Fibroblast of pulmonary artery (primary cell): Measurements from ENCODE around the gene RABL6.
"Not testable (repeated sequence)": the region's sequence is repeated elsewhere in the genome, so short reads cannot be mapped to it uniquely, and the experiment has no call there.

Experiments
- DNase-seq: peaks from one replicate; pipeline ENCODE4 v3.0.0-alpha.2; 2010; ENCODE audit warnings: low read depth
- H3K4me3 ChIP-seq: replicated peaks from 2 replicates; pipeline ENCODE4 v1.5.1; 2011; ENCODE audit warnings: low read depth, mild to moderate bottlenecking, control low read depth, low read length, moderate library complexity
- TF ChIP-seq, protein P1 (sequence below): IDR thresholded peaks from 2 replicates; pipeline ENCODE4 v1.5.1; 2011; ENCODE audit warnings: mild to moderate bottlenecking, control low read depth, low read length, inconsistent platforms; ENCODE audit errors: missing control alignments

The RABL6 gene

DNA sequence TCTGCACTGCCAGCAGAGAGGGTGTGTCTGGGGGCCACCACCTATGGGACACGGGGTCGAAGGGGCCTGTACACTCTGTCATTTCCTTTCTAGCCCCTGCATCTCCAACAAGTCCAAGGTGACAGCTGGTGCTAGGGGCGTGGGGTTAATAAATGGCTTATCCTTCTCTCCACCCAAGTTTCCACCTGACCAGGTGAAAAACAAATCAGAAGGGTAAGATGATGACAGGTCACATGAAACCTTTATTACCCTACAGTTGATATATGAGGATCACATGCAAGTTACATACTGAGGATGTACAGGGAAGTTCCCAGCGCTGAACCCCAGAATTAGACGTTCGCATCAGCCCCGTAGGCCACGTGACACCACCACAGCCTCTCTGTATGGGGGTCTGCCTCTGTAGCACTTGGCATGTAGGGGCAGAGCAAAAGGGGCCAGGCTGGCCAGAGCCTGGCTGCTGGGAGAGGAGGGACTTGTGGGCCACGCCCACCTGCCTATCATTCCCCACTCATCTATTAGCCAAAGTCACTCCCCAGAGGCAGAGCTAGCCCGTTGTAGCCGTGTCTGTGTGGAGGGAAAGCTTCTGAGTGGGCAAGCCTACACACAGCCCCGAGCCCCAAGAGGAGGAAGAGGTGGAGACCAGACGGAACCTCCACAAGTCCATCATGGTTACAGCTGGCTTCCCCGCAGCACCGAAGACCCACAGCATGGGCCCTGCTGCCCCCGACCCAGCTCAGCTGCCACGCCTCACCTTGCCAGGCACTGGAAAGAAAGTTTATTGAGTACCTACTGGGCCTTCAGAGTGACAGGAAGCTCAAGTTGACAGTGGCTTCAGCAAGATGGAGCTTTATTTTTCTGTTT lies 14.4 kb upstream of the RABL6 start:
- TF ChIP-seq, protein P1, sequence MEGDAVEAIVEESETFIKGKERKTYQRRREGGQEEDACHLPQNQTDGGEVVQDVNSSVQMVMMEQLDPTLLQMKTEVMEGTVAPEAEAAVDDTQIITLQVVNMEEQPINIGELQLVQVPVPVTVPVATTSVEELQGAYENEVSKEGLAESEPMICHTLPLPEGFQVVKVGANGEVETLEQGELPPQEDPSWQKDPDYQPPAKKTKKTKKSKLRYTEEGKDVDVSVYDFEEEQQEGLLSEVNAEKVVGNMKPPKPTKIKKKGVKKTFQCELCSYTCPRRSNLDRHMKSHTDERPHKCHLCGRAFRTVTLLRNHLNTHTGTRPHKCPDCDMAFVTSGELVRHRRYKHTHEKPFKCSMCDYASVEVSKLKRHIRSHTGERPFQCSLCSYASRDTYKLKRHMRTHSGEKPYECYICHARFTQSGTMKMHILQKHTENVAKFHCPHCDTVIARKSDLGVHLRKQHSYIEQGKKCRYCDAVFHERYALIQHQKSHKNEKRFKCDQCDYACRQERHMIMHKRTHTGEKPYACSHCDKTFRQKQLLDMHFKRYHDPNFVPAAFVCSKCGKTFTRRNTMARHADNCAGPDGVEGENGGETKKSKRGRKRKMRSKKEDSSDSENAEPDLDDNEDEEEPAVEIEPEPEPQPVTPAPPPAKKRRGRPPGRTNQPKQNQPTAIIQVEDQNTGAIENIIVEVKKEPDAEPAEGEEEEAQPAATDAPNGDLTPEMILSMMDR = no peak
- DNase-seq = no peak
- no peak overlapping the region for H3K4me3 ChIP-seq

DNA sequence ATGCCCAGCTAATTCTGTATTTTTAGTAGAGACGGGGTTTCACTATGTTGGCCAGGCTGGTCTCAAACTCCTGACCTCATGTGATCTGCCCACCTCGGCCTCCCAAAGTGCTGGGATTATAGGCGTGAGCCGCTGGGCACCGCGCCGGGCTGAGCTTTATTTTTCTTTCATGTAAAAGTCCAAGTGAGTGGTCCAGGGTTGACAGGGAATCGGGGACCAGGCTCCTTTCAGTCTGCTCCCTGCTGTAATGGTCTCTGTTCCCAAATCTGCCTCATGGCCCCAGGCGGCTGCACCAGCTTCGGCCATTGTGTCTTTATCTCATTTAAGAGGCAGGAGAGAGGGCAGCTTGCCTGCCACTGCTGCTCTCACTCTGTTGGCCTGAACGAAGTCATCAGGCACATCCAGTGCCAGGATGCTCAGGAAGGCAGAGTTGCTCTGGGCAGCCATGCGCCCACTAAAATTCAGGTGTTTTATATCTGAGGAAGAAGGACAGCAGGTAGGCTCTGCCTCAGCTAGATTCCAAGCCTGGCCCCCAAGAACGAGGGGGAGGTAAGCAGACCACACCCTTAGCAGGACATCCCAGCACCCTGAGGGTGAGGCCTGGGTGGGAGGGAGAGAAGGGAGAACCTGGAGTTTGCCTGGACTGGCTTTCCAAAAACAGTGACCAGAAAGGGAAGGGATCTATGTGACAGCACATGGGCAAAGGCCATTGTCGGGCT lies 13.3 kb upstream of the RABL6 start:
- TF ChIP-seq, protein P1 = no peak
- no peak for DNase-seq
- no peak overlapping the region for H3K4me3 ChIP-seq

DNA sequence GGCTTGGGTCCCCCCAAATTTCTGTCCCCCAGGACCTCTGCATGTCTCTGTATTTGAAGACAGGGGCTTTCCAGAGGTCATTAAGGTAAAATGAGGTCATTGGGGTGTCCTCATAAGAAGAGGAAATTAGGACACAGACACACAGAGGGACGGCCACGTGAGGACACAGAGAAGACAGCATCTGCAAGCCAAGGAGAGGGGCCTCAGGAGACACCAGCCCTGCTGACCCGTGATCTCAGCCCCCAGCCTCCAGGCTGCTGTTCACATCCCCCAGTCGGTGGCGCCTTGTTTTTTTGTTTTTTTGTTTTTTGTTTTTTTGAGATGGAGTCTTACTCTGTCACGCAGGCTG lies 12.8 kb upstream of the RABL6 start:
- TF ChIP-seq, protein P1 = no peak
- no peak for DNase-seq

DNA sequence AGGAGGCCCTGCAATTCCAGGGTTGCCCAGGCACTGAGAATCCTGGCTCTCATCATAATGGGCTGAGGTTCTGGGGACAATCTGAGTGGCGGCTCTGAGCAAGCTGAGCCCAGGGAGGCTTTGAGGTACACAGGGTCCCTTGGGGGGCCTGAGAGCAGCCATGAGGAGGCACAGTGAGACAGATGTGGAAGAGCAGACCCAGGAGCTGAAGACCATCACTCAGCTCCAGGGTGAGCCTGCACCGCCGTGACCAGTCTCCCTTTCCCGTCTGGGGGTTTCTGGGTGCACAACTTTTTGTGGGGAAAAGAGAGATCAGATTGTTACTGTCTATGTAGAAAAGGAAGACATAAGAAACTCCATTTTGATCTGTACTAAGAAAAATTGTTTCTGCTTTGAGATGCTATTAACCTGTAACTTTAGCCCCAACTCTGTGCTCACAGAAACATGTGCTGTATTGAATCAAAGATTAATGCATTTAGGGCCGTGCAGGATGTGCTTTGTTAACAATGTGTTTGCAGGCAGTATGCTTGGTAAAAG lies 11.4 kb upstream of the RABL6 start, which contains the start of gene CCDC183:
Gene CCDC183, plus strand, starts transcription at position 101 of the 537 bp plus-strand sequence. Its CDS starts 60 bp downstream, at position 161.
- TF ChIP-seq, protein P1 = no peak
- no peak for DNase-seq
- no peak within 1 kb of the TSS for H3K4me3 ChIP-seq

More for the DNA sequence above, 12.8 kb upstream of the RABL6 start:
- H3K4me3 ChIP-seq = no peak overlapping the region

DNA sequence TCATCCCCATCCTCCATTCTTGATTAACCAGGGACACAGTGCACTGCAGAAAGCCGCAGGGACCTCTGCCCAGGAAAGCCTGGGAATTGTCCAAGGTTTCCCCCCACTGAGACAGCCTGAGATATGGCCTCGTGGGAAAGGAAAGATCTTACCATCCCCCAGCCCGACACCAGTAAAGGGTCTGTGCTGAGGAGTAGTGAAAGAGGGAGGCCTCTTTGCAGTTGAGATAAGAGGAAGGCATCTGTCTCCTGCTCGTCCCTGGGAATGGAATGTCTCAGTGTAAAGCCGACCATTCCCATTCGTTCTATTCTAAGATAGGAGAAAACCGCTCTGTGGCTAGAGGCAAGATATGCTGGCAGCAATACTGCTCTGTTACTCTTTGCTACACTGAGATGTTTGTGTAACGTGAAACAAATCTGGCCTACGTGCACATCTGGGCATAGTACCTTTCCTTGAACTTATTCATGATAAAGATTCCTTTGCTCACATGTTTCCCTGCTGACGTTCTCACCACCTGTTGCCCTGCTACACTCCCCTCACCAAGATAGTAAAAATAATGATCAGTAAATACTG lies 10.9 kb upstream of the RABL6 start:
- not testable (repeated sequence) for H3K4me3 ChIP-seq
- peak; percentile 76 for DNase-seq

DNA sequence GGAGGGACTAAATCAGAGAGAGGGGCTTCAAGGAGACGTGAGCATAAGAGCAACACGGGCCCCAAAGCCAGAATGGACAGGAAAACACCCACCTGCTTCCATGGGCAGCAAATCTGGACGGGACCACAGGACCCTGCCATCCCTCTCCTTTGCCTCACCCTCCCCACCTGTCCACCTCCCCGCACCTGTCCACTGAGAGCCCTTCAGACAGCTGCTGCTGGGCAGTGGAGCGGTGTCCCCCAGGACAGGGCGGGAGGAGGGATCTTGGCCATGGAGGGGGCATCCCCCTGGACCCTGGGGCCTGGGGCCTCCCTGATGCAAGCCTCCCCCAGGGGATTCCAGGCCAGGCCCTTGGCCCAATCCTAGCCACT lies 9.1 kb upstream of the RABL6 start:
- DNase-seq = no peak
- TF ChIP-seq, protein P1 = no peak
- no peak overlapping the region for H3K4me3 ChIP-seq

DNA sequence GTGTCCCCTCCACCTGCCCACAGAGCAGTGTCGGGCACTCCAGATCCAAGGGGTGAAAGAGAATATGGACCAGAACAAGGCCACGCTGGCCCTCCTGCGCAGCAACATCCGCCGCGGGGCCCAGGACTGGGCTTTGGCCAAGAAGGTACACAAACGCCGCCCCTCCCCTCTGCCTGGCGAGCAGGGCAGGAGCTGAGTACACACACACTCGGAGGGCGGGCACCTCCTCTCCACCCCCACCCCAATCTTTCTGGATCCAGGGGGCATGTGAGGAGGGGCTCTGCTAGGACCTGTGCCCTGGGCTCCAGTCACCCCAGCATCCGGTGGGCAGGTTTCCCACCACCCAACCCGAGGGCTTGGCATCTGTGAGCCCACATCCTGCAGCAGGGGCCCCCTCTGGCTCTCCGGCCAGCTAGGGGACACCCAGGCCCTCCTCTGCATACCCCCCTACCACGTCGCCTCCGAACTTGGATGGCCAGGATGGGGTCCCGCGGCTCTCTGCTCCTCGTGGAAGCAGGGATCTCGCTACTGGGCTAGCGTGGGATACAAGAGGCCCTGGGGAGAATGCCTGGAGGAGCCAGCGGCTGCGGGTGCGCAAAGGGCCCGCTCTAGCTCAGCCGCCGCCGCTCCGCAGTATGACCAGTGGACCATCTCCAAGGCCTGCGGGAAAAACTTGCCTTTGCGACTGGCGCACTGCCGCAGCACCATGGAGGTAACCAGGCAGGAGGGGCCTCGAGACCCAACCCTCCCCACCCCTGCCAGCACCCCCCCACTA lies 8.5 kb upstream of the RABL6 start:
- TF ChIP-seq, protein P1 = no peak
- DNase-seq = no peak
- no peak overlapping the region for H3K4me3 ChIP-seq
